GM19372 (cell line): Measurements from ENCODE around the gene VAC14.
"Not testable (repeated sequence)": the region's sequence is repeated elsewhere in the genome, so short reads cannot be mapped to it uniquely, and the experiment has no call there.

Source experiments
- ATAC-seq: cut with Tn5 transposase; IDR thresholded peaks from one replicate; pipeline ENCODE4 v1.9.1; 2021; ENCODE audit warnings: mild to moderate bottlenecking, low read depth, moderate library complexity; ENCODE audit not compliant: unreplicated experiment

VAC14 gene

DNA sequence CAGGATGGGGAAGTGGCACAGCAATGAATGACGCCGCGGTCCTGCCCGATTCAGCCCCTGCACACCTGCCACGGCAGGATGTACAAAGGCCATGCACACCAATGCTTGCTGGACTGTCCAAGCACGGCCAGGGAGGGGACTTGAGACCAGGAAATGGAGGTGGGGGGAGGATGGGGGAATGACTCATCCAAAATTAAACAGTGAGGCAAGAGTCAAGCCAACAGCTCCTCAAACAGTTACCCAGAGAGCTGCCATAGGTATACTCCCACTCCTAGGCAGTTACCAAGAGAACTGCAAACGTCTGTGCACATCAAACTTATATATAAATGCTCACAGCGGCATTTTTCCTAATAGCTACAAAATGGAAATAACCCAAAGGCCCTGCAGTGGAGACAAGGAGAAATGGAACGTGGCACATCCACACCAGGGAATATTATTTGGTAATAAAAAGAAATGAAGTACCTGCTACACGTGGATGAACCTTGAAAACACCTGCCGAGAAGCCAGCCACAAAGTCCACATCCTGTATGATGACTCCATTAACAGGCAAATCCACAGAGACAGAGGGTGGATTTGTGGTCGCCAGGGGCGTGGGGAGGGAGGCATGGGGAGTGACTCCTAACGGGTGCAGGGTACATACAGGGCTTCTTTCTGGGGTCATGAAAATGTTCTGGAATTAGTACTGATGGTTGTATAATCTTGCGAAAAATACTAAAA lies 54.1 kb downstream of the VAC14 start:
- ATAC-seq: no peak

DNA sequence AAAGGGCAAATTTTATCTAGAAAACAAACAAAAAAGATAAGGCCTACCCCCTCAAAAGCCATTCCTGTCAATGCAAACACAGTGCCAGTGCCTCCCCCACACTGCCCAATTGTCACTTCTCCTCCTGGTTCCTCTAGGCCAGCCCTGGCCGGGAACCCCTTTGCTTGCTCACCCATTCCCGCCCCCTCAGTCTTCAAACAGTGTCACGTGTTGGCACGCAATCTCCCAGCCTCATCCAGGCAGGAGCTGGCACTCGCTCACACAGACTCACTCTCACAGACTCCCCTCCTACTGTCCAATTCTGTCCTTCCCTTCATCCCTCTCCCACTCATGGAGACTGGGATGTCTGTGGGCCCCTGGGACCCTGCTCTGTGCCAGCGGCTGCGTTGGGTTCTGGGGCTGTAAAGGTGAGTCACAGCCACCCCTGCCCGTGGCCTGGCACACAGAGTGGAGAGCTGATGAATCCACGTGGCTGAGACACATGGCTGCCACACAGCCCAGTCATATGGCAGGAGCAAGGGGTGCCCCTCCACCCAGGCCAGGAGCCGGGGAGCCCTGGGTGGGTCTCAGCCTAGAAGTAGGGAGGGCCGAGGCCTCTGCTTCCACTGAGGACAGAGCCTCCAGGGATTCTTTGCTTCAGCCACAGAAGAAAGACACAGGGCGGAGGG lies 54.8 kb downstream of the VAC14 start:
- ATAC-seq: no peak

DNA sequence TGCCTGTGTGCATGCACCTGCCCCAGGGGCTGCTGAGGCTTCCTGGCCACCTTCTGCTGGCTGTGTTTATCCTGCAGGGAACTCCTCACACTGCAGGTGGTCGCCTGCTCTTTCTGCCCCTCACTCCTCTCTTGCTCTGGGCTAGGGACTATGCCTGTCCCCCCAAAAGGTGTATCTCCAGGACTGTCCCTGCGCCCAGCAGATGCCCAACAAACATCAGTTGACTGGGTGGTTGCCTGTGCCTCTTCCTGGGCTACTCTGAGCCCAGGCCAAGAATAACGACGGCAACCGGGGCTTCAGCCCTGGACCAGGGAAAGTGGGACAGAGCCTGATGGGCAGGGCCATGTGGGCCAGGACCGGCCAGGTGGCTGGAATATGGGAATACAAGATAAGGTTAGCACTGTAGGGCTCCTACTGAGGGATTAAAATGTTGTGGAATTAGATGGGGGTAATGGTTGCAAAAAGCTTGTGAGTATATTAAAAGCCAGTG lies 55.4 kb downstream of the VAC14 start:
- ATAC-seq: no peak

DNA sequence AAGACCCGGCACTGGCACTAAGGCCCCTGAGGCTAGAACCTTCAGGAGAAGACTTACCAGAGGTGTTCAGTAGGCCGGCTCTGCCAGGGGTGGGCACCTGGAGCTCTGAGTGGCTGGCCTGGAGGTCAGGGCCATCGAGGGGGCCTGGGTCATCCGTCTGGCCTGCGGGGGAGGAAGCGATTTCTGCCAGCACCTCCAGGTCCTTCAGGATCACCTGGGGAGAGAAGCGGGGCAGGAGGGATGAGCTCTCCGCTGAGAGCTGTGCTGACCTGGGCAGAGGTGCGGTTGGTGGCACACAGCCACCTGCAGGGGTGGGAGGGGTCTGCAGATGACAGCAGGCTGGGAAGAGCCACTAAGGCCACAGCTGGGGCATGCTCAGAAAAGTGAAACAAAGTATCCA lies 56.6 kb downstream of the VAC14 start:
- ATAC-seq: no peak

DNA sequence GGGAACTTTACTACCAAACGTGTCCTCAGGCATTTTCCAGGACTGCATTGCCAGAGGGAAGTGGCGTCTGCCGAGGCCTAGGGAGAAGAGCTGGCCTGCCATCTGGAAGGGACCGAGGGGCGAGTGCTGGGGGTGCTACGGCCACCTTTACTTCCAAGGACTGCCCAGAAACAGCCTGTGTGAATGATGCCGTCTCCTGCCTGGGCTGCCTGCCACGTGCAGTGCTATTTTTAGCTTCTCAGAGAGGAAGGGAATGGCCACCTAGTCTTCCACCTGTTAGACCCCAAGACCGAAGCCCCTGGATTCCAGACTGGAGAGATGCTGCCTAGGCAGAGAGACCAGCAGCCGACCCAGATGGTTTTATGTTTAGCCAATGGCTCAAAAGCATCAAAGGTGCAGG lies 57.2 kb downstream of the VAC14 start:
- no peak for ATAC-seq

DNA sequence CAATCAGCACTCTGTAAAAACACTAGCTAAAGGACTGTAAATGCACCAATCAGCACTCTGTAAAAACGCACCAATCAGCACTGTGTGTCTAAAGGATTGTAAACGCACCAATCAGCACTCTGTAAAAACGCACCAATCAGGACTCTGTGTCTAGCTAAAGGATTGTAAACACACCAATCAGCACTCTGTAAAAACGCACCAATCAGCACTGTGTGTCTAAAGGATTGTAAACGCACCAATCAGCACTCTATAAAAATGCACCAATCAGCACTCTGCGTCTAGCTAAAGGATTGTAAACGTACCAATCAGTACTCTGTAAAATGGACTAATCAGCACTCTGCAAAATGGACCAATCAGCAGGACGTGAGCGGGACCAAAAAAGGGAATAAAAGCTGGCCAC lies 58.0 kb downstream of the VAC14 start:
- not testable (repeated sequence) for ATAC-seq

DNA sequence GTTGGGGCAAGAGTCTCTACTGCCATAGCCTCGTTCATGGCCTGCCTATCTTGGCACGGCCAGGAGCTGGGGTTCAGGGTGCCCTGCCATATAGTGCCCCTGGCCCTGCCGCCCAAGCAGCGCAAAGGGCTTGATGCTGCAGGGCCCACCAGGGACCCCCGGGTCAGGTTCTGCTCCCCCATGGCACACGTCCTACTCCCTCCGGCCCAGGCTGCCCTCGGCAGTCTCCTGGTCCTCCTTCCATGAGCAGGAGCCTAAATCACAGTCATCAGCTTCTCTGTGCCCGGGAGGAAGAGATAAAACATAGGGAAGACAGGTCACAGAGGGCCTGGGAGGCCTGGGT lies 59.2 kb downstream of the VAC14 start:
- ATAC-seq: no peak

DNA sequence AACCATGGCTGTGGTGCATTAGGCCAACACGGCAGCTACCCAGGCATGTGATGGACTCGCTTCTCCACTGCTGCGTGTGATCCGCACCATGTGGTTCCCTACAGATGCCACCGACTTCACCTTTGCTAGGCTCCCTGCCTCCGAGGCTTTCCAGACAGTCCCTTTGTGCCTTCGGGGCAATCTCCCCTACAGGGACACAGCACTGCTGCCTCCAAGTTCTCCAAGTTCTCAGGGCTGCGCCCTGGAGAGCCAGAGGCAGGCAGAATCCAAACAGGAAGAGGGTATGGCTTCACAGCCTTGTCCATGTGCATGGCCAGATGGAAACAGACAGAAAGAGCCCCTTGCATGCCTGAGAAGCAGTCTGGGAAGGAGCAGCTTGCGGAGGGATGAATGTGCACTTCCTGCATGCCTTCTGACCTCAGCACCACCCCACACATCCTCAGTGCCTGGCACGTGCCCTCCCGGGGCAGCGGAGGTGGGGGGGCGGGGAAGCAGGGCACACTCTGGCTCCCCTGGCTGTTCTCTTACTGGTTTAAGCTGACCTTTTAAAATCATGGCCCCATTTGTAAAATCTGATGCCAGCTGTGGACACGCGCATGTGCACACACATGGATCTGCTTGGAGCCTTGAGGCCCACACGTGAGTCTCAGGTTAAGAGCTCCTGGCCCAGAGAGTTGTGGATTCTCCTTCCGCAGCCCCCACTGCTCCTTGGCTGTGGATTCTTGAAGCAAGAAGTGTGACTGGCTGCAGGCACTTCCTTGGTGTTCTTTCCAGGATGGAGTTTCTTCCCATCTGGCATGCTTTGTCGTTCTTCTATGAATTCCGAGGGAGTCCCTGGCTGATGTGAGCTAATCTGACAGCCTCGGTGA lies 59.8 kb downstream of the VAC14 start:
- ATAC-seq: no peak

DNA sequence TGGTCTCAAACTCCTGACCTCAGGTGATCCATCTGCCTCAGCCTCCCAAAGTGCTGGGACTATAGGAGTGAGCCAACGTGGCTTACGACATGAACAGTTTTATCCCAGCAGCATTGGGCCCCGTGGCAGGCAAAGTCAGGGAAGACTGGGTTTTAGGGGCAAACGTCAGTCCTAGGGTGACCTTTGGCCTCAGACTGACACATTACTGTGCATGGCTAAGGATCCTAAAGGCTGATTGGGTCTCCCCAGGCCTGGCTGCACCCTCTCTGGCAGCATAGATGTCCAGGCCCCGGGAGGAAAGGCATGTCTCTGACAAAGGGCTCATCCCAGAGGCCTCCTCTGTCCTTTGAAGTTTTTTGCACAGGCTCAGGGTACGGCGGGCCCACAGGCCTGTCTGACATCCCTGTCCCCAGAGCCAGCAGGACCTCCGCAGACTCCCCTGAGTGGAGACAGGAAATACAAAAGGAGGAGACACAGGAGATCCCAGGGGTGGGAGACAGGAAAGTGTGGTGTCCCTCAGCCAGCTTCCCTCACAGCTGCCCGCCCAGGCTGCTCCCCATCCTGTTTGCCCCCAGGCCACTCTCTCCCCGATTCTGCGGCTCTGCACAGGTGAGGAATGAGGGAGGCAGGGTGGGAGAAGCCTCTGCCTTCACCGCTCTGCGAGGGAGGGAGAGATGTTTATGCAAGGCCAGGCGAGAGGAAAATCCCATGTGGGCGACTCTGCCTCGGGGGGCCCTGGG lies 60.6 kb downstream of the VAC14 start:
- ATAC-seq: no peak

DNA sequence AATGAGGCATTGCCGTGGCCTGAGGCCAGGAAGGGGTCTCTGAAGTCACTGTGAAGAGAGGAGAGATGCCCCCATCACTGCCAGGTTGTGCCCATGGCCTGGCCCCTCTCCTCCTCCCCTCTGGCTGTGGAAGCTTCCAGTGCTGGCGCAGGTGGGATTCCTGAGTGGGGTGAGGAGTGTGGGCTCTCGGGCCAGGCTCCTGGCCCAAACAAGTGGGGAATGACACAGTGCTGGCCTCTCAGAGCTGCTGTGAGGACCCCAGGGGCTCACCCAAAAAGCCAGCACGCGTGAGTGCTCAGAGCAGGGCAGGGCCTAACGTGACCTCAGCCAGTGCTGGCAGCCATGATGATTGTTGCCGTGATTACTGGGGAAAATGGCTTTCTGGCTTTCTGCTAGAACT lies 61.6 kb downstream of the VAC14 start:
- no peak for ATAC-seq

DNA sequence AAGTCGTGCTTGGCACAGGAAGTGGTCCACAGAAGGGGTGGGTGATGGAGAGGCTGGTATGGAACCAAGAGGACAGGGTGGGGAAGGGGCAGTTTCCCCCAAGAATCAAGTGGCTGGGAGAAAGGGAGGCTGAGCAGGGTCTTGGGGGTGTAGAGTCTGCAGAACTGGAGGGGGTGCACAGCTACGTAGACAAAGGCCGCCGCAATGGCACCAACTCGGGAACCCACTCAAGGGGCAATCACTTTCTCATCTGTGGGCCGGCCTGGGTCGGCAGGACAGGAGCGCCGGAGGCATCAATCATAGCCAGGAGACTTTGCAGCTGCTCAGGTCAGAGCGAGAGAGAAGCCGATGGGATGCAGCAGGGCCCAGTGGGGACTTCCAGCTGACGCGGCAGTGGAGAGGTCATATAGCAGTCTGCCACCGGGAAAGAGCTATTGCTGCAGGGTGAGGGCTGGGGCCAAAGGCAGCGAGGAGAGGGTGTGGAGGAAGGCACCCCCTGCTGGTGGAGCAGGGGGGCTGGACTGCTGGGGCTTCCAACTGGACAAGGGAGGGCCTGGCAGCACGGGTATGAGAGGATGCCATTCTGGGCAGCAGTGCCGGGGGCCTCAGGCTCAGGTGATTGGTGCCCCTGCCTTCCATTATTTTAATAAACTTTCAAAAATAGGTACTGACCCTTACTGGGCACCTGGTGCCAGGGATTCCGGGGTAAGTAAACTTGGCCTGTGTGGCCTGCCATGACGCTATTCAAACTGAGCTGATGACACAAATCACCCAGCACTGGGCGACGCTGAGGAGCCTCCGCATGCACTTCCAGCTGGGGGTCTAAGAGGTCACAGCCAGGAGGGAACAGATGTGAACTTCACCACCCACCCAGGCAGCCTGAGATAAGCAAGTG lies 62.6 kb downstream of the VAC14 start:
- ATAC-seq: no peak

DNA sequence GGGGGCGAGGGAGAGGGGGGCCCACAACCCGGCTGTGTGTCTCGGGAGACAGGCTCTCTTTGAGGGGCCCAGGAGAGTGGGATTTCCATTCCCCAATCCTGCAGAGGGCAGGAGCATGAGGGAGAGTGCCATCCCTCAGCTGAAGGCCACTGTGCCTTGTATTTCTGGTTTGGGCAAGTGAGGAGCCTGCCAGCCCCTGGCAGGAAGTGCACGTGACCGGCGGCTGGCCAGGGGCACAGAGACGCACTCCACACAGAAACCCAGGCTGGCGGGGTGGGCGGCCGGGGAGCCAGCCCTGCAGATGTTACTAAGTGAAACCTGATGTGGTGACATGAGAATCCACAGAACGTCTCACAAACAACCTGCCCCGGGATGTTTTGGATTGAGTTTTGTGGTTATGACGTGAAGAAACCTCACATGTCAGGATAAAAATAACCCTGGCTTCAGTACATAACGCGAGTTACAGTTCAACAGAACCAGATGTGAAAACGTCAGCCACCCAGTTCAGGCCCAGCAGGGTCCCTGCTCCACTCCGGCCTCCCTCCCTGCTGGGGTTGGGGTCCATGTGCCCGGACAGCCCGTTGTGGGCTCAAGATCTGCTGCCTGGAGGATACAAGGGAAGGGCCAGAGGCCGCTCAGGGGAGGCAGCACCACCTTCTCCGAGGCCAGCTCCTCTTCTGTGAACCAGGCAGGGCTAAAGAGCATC lies 63.4 kb downstream of the VAC14 start:
- peak; percentile 92 for ATAC-seq

DNA sequence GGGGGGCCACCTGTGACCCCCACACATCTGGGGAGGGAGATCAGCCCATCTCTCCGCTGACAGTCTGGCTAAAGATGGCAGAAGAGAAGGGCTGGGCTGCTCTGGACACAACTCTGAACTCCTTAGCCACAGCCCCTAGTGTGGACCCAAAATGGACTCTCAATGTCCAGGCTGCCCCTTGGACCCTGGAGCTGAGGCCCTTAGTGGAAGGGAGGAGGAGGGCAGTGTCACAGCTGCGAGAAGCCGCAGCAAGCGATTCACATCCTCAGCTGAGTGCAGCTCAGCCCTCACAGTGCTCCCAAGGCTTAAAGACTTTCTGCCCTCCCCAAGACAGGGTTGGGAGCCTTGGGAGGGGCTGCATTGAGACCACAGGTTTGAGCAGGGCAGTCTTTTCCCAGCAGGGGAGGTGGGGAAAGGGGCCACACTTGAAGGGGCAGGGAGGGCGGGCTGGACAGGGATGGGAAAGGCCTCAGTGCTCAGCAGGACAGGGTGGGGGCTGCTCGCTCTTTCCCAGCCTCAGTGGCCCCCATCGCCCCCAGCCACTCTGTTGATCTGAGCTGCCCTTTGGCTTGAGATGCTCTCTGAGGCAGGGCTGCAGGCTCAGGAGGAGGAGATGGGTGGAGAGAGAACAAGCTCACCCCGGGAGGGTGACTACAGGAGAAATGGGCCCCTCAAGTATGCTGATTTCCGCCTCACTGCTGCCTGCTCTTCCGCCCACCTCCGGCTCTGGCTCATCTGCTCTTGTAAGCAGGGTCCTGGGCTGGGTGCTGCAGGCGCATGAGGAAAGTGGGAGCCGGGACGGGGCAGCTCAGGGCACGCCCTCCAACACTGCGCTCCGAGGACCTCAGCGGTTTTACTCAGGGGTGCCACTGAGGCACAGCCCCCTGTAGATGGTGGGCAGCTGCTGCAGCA lies 64.2 kb downstream of the VAC14 start:
- no peak for ATAC-seq

DNA sequence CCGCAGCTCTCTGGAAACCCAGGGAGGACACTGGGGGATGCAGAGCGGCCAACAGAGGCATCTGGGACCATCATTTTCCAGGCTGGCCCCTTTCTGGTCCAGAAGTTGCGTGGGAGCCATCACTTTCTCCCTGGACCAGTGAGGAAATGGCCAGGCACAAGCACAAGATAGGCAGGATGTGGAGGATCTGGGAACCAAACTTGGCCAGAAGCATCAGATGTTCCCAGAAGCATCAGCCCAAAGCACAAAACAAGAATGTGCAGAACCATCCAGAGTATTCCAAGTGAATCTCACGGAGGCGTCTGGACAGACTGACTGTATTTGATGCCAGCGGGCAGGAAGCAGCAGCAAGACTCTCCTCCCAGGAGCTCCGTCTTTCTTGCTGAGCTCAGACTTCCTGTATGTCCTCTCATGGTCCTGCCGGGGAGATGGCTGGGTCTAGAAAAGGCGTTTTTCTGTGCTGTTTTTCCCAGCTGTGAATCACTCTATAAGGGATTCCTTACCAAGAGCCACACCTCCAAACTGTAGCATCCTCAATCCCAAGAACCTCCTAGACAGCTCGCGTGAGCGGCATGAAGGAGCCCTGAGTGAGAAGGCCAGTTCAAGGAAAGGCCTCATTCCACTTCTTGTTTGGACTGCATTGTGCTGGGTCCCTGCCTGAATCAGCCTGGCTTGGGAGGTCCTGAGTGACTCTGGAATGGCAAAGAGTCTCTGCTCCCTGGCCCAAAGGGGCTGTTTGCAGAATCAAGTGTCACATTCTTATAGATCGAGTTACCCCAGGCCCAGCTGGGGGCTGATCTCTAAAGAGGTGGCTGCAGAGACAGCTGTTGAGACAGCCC lies 65.6 kb downstream of the VAC14 start:
- no peak for ATAC-seq

DNA sequence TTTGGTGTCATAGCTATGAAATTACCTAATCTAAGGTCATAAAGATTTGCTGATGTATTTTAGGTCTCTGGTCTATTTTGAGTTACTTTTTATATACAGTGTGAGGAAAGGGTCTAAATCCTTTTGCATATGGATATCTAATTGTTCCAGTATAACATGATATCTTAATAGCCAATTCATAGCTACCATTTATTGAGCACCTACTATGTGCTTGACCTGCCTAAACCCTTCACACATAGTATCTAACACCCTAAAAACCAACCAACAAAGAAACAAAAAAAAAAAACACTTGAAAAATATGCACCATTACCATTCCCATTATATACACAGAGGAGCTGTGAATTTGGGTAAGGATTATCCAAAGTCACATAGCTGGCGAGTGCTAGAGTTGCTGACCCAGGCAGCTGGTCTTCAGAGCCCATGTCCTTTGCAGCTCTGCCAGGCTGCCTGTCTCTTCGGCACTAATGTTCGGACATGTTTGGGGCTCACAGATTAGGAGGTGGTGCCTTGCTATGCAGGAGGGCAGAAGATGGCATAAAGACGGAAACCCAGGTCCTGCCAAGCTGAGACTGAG lies 66.3 kb downstream of the VAC14 start:
- ATAC-seq: no peak

DNA sequence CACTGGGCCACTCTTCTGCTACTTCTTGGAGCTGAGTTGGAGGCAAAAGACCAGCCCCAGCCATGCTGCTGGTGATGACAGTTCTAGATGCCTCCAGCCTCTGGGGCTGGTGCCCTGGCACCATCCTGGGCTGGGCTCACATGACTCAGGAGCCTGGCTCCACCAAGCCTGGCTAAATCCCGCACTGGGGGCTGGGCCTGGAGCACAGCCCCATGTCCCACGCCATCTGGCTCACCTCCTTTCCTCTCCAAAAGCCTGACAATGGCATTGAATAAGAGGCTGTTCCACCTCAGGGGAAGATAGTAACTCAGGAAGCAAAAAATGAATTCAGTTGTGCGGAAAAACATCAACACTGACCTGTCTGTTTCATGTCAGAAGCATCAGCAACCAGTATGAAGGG lies 70.0 kb downstream of the VAC14 start:
- no peak for ATAC-seq

DNA sequence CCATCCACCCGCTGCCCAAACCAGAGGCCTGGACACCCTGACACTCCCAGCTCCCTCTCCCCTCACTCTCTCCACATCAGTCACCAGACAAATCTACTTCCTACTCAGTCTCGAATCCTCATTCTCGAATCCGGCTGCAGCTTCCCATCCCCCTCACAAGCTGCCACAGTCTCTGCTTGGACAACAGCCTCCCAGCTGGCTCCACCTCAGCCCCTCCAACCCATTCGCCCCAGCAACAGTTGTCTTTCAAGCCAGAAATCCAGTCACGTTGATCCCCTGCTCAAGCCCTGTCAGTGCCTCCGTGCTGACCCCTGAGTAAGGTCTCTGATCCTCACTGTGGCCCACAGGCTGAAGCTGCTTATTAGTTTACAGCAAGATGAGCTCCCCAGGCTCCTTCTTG lies 70.9 kb downstream of the VAC14 start:
- ATAC-seq: no peak
